HepG2 (cell line): ENCODE results near the gene UBE2N. TPM values are rescaled to one million over a fixed set of nuclear protein-coding genes. Genes with fewer than 3 reads are reported as not detected.

ENCODE experiments used
- SMC3 ChIP-seq: IDR thresholded peaks from 2 replicates; pipeline ENCODE4 v1.6.1; 2011; ENCODE audit warnings: low read length, improper control_type of control experiment
- ZNF407 ChIP-seq: sonication (generic); formaldehyde crosslinking; IDR thresholded peaks from one replicate; pipeline ENCODE4 v1.5.1; 2020; ENCODE audit warnings: mild to moderate bottlenecking, missing genetic modification reagents; ENCODE audit errors: not compliant biosample characterization
- polyA plus RNA-seq, 8 experiments: library from polyadenylated mRNA; depleted of rRNA in 3 of 8; stranded (reverse) in 7 of 8; unstranded in 1 of 8; fragments of >200 nt; fragmentation: Illumina TruSeq in 4 of 8; extraction: Trizol in 4 of 8; gene quantifications; 2 replicates each; pipeline versions ENCODE4 v1.2.1 to v1.2.3, GENCODE V29; 2011 to 2016; ENCODE audit warnings: low read depth in 4 of 8, missing spikeins in 1 of 8, mixed read lengths in 1 of 8; ENCODE audit not compliant: insufficient read depth in 1 of 8
- total RNA-seq, 5 experiments: library from RNA; depleted of rRNA; stranded (reverse); fragments of >200 nt; fragmentation: Illumina TruSeq; extraction: Trizol; gene quantifications; 2 replicates each; pipeline ENCODE4 v1.2.3, GENCODE V29; 2016; ENCODE audit warnings: low read depth in 1 of 5
- TF ChIP-seq, protein P1 (sequence below): IDR thresholded peaks from 2 replicates; pipeline ENCODE4 v1.6.1; 2016; ENCODE audit warnings: missing genetic modification reagents, missing compliant biosample characterization

The UBE2N gene
- total and polyA plus RNA-seq, 2 of the 13 experiments (the other 11 are each of a cell fraction or from before 2014, with no cell fraction given), result 188 to 197 TPM

- TF ChIP-seq ZNF407 (CRISPR knock-in tag), result no peak
- TF ChIP-seq SMC3, result no peak
- TF ChIP-seq, protein P1, sequence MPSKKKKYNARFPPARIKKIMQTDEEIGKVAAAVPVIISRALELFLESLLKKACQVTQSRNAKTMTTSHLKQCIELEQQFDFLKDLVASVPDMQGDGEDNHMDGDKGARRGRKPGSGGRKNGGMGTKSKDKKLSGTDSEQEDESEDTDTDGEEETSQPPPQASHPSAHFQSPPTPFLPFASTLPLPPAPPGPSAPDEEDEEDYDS (CRISPR knock-in tag), result no peak
- TF ChIP-seq, all 625 proteins: peak for 0
Measured at GRCh38 chr12:93438266-93439050, 3.3 kb downstream of the UBE2N start (continued).
